ENCODE results near the gene LAPTM4A.
"Not testable (repeated sequence)": the region's sequence is repeated elsewhere in the genome, so short reads cannot be mapped to it uniquely, and the experiment has no call there.

Gene LAPTM4A

DNA sequence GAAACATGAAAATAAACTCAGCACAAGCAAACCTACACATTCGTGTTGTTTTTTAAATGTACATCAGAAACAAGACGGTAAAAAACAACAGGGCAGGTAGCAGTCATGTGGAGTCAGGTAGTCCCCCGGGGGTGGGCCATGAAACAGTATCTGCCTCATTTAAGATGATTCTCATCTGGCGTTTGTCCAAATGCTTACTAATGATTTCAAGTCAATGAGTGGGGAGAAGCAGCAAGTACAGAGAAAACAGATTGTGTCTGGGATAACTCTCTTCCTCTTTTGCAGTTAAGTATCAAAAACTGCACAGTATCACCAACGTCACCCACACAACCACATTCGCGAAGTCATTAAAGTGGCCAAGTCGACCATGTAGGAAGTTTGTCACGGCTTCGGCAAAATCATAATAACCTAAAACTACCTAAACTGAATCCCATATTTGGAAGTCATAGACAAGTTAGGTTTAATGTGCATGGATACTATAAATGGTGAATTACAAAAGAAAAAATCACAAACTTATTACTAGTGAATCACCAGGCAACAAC is 1.3 kb downstream of the LAPTM4A start:
- peak; percentile 73 to 89 (median 83) for DNase-seq

DNA sequence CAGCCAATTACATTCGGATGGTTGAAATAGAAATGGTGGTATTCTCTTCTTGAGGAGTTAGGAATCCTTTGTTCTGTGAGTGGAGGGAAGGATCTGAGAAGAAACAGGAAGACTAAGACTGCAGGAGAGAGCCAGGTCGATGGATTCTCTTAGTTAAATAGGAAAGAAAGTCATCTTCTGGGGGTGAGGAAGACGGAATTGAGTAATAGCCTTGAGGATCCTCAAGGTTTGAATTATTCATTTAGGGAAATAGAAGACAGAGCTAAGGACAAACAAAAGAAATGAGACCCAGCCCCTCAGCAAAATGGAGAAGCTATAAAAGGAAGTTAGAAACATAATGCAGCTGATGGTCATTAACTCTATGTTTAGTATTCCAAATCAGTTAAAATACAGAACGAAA is 1.8 kb downstream of the LAPTM4A start:
- DNase-seq = peak; percentile 55 to 86 (median 77)

GRCh38 chr2:20048488-20049448 is 2.7 kb downstream of the LAPTM4A start:
- DNase-seq = no peak

- DNase-seq = not testable (repeated sequence)
These were observed 5.6 kb downstream of the LAPTM4A start for GRCh38 chr2:20045712-20046292.

DNA sequence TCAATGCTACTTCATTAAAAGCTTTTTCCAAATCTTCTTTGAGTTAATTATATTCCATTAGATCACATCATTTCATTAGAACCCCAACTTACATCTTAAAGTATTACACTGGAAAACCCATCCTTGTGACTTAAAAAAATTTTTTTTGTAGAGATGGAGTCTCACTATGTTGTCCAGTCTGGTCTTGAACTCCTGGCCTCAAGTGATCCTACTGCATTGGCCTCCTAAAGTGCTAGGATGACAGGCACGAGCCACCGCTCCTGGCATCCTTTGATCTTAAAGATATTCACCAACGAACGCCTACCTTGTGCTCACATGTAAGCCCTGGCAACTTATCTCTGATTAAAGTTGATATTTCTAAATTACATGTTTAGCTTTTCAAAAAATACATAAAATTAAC is 6.7 kb downstream of the LAPTM4A start:
- DNase-seq = no peak

DNA sequence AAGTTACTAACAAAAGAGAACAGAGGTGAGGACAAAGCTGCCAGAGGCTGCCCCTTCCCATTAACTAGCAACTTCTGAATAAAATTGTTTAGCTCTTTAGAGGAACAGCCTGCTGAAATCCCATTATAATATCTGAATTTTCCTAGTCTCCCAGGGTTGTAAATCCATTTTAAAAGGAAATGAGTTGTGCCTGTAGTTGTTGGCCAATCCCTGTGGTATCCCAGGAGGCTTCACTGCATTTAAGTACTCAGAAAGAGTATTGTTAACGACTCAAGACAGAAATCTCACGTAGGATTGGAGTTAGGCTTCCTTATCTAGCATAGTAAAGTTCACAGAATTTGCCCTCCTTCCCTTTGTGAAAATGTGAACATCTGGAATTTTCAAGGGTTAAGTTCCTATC is 8.9 kb downstream of the LAPTM4A start:
- DNase-seq = no peak

DNA sequence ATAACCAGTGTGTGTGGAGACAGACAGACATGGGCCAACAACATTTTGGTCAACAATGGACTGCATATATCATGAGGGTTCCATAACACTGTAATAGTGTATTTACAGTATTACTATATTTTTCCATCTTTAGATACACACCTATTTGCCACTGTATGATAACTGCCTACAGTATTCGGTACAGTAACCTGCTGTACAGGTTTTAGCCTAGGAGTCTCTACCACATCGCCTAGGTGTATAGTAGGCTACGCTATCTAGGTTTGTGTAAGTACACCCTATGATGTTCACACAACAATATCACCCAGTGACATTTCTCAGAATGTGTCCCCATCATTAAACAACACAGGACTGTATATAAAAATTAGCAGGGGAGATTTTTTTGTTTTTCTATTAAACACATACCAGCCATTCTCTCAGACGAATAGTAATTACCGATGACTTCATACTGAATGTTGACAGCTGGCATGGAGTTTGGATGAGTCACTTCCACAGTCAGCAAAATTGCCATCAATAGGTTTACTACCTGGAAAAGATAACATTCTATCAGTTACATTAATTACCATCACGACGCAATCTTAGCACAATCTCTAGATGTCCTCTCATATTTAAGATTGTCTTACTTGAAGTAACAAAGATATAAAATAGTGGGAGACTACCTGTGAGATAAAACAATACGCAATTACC is 10.8 kb downstream of the LAPTM4A start:
- no peak for DNase-seq

DNA sequence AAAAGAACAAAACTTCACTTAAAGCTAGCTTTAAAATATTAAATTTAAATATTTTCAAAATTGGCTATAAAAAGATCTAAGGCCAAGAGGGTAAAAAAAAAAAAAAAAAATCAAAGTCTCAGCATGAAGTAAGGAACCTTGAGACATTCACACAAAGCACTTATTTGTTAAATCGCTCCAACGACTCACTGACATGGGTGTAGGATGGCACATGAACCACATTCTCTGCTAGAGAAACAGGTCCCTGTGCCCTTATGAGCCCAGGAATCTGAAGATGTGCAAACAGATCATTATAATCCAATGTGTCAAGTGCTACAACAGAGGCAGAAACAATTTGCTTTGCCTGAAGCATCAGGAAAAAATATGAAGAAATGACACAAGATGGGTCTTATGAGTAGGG is 13.8 kb downstream of the LAPTM4A start:
- DNase-seq = no peak

DNA sequence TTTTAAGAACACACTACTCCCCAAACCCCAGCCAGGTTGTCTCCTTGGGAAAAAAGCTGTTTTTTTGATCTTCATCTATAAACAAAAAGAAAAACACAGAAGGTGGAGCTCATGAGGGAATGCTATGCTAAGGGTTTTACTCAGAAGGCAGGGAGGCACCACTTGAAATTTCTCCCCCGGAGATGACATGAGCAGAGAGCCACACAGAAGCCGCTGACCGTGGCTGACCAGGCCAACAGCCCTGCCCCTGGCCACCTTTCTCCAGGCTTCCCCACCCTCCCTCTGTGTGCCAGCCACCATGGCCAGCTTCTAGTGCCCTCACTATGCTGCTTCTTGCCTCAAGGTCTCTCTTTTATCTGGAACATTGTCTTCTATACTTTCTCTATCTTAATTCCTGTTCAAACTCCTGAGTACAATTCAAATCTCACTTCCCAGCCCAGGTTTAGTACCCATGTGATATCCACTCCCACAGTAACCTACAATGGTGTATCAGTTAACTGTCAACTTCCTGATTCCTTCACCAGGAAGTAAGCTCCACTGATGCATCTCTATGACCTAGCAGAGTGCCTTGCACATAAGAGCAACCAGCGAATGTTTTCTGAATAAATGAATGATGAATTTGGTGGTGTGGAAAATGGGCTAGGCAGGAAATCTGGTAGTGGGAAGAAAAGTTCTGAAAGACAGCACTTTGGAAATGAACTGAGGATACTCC is 15.3 kb downstream of the LAPTM4A start:
- DNase-seq = peak in 1 of 3 donors; percentile 40

DNA sequence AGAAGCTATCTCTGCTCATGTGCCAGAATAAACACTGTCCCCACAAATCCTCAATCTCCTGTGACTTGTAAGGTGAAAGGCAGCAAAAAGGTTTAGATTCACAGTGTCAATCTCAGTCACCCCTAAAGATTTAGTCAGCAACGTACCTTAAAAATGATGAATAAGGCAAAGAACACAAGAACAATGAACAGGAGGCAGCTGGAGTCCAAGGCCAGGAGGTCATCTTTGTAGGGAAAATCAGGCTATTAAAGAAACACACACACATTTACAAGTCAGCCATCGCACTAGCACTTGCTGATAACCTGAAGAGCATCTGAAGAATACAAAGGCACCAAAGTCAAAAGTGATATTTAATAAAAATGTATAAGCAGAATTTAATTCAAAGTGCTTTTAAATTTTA is 16.6 kb downstream of the LAPTM4A start:
- DNase-seq = no peak

DNA sequence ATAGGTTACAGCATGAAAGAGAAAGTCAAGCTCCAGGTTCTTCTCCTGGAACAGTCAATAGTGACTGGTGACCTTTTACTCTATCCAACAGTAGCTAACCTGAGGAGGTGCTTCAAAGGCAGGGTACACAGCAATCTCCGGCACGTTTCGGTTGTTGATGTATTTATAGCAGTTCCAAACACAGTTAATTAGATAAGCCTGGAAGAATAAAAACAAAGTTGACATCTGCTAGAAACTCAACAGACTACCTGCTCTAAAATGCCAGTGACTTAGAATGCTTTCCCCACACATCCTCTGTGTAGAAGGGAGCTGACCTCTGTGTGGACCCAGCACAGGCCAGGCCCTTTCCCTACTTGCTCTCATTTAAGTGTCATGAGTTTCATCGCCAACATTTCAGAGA is 17.2 kb downstream of the LAPTM4A start:
- no peak for DNase-seq

- DNase-seq = no peak
These were observed 18.1 kb downstream of the LAPTM4A start for GRCh38 chr2:20033322-20033721.

- no peak for DNase-seq
These were observed 21.2 kb downstream of the LAPTM4A start for GRCh38 chr2:20030224-20030623.

DNA sequence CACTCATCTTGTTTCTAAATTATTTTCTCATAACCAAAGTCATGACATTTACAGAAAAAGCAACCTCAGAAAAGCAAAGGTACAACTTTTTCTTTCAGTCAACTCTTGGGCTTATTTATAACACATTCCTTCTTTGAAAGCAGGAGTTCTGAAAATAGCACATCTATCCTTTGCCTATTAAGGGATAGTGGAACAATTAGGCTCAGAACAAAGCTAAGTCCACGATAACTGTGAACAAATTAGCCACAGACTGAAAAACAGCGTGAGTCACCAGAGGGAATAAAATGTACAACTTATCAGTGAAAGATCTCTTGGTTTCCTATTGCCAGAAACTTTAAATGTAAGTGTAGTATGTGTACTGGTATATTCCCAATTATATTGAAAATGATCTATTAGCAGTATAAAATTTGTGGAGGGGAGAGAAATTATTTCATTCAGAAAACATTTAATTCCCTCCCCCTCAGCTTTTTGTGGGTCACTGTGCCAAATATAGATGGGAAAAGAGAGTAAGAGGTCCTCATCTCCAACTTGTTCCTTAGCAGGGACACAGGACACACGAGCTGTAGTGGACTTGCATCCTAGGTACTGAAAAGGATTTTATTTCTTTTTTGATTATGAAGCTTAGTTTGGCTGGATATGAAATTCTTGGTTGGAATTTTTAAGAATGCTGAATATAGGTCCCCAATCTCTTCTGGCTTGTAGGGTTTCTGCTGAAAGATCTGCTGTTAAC is 23.6 kb downstream of the LAPTM4A start:
- DNase-seq = no peak

DNA sequence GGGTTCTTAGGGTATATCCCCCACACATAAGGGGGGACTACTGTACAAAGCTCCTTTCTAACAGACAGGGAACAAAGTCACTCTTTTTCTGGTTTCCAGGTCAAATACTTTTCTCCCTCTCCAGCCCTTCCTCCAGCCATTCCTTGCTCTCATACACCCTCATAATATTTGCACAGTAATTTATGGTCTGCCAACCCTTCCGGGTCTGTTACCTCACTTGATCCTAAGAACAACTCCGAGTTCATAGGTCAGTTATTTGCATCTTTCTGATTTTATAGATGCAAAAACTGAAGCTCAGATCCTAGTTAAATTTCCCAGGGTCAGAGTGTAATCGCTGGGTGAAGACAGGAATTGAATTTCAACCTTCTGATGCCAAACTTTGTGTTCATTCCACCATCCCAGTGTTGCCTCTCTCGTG is 24.2 kb downstream of the LAPTM4A start:
- no peak for DNase-seq

GRCh38 chr2:20025065-20025786 is 26.2 kb downstream of the LAPTM4A start:
- no peak for DNase-seq

GRCh38 chr2:20023688-20024087 is 27.7 kb downstream of the LAPTM4A start:
- DNase-seq = peak; percentile 42 to 76 (median 67)

DNA sequence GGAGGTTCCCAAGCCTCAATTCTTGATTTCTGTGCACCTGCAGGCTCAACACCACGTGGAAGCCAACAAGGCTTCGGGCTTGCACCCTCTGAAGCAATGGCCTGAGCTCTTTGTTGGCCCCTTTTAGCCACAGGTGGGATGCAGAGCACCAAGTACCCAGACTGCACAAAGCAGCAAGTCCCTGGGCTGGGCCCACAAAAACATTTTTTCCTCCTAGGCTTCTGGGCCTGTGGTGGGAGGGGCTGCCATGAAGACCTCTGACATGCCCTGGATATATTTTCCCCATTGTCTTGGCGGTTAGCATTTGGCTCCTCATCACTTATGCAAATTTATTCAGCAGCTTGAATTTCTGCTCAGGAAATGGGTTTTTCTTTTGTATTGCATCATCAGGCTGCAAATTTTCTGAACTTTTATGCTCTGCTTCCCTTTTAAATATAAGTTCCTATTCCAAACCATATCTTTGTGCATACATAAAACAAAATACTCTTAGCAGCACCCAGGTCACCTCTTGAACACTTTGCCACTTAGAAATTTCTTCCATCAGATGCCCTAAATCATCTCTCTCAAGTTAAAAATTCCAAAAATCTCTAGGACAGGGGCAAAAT is 29.9 kb downstream of the LAPTM4A start:
- DNase-seq = peak in 2 of 3 donors; percentile 24 to 52

GRCh38 chr2:20019747-20020146 is 31.7 kb downstream of the LAPTM4A start:
- DNase-seq = no peak

- no peak for DNase-seq
These were observed 32.8 kb downstream of the LAPTM4A start for GRCh38 chr2:20018601-20019152.

Measured in suppressor macrophage treated with lipopolysaccharide for 1 hour (primary cell).